ENCODE results near the gene SPATA45.

The SPATA45 gene

DNA sequence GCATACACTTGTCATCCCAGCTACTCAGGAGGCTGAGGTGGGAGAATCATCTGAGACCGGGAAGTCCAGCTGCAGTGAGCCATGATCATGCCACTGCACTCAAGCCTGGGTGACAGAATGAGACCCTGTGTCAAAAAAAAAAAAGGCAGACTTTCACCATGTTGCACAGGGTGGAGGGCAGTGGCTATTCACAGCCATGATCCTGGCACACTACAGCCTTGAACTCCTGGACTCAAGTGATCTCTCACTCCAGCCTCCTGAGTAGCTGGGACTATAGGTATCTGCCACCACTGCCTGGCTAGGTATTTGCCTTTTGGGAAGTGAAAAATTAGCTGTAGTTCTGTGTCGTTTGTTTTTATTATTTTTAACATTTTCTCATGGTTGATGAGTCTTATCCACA is 19.1 kb downstream of the SPATA45 start:
- no peak for DNase-seq (ENCODE audit: low spot score)

DNA sequence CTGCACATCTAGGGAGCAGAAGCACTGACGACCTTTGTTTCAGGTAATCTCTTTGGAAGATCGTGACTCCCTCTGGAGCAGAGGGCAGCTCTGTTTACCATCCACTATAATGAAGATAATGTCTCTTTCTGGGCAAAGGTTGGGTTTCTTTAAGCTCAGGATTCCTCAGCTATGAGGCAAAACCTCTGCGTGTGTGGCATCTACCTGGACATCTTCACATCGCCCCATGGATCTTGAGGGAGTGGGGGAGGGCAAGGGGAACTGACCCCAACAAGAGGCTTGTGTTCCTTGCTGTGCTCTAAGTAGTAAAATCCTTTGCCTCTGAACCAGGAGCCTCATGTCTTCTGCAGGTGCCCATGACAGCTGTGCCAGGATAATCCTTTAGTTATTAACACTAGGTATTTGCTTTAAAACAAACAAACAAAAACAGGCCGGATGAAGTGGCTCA is 19.6 kb downstream of the SPATA45 start:
- no peak for DNase-seq (ENCODE audit: low spot score)

DNA sequence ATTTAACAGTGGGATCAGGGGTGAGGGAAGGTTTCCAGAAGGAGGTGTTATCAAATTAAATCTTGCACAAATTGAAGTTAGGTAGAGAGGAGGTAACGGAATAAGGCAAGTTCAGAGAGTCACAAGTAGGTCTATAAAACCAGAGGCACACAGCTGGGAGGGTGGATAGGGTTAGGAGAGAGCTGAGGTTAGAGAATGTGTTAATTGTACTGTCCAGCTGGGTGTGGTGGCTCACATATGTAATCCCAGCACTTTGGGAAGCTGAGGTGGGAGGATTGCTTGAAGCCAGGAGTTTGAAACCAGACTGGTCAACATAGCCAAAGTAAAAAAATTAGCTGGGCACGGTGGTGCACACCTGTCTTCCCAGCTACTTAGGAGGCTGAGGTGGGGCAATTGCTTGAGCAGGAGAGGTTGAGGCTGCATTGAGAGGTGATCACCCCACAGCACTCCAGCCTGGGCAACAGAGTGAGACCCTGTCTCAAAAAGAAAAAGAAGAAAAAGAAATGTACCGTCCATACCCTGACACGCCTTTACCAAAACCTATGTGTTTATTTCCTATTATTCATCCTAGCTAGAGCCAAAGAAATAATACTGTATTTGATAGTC is 20.2 kb downstream of the SPATA45 start:
- DNase-seq (ENCODE audit: low spot score): no peak

DNA sequence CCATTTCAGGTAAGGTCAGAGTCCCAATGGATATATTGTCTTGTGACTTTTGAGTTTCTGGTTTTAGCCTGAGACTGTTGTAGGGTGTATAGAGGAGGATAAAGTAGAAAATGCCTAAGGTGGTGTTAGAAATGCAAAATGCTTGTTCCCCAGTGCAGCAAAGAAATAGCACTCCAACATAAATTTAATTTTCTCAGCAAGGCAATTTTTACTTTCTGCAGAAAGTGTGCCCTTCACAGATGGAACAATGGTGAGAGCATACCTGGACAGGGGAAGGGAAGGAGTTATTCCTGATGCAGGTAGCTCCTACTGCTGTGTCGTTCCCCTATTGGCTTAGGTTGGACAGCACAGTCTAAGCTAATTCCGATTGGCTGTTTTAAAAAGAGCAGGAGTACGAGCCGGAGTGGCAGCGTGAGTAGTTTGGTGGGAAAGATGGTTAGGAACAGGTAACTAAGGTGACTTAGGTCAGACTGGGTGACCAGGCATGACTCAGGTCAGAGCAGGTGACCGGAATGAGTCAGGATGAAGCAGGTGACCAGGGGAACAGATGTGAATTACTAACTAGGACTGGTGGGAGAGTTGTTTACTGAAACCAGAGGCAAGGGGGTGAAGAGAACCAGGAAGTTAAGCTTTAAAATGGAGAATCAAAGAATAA is 21.5 kb downstream of the SPATA45 start:
- no peak for DNase-seq (ENCODE audit: low spot score)

DNA sequence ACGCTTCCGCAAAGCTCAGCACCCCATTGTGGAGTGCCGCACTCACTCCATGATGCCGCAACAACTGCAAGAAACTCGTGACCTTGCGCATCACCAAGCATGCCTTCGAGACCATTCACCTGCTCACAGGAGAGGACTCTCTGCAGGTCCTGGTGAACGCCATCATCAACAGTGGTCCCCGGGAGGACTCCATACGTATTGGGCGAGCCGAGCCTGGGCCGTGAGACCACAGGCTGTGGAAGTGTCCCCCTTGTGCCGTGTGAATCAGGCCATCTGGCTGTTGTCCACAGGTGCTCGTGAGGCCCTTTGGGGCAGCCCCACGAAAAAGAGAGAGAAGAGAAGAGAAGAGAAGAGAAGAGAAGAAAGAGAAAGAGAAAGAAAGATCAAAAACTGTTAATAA is 23.2 kb downstream of the SPATA45 start:
- DNase-seq (ENCODE audit: low spot score): no peak

DNA sequence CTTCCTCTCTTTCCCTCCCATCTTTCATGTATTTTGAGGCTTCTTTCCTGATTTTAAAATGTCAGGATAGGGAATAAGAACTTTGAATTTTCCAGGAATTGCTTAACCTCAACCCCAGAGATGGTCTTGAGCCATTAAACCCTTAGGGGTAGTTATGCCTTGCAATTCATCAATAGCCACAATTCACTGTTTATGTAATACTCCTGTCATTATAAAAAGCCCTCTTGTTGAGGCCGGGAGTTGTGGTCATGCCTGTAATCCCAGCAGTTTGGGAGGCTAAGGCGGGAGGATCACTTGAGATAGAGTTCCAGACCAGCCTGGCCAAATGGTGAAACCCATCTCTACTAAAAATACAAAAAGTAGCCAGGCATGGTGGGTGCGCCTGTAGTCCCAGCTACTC is 24.5 kb downstream of the SPATA45 start:
- no peak for DNase-seq (ENCODE audit: low spot score)

DNA sequence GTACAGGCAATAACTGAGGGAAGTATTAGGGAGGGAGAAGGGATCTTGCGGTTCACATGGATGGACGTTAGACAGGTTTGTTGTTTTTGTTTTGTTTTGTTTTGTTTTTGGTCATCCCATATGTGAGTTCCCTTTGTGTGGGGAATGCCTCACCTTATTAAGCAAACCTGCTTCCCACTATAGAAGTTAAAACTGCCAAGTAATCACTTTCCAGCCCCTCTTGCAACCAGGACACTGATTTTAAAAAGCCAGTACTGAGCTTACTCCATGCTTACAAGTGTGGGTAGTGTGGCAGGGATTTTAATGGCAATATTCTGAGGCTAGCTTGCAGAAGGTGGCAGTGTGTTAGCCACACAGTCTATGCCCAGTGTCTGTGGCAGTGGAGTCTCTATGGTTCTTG is 26.5 kb downstream of the SPATA45 start:
- no peak for DNase-seq (ENCODE audit: low spot score)

DNA sequence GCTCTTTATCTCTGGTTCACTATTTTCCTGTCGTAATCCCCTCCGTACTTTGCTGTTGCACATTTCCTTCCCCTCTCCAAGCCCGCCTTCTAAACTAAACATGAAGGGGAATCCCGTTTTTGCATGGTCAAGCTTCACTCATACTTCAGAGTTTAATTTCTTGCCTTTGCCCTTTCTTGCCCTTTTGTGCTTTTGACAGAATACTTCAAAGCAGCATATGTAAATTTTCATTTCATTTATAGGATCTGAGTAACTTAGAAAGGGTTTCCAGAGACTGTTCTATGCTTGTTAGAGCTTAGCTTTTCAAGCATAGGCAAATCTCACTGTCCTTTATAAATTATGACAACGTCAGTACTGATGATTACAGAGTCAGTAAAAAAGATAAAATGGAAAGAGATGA is 27.7 kb downstream of the SPATA45 start:
- DNase-seq (ENCODE audit: low spot score): no peak

DNA sequence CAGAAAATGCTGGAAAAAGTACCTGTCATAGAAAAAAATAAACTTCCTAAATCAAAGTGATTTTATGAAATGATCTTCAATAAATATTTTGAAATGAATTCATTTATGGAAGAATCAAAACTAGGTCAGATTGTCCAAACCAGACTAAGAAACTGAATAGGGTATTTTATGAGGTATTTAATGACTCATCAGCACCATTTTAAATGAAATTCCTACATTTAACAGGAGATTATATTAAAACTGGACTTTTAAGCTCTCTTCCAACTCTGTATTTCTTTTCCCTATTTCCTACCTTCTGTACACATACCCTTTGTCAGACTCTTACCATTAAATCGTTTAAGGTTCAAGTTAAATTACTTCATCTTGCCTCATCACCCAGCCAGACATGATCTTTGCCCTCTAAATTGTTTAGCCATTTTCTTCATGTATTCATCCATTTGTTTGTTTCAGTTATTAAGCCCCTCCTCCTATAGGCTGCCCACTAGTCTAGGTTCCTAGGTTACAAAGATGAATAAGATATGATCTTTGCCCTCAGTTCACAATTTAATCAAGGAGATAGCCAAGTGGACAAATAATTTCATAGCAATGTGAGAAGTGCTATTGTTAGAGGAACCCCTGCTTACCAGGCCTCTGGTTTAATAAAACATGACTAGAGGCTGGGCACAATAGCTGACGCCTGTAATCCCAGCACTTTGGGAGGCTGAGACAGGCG is 30.7 kb downstream of the SPATA45 start:
- DNase-seq (ENCODE audit: low spot score): no peak

DNA sequence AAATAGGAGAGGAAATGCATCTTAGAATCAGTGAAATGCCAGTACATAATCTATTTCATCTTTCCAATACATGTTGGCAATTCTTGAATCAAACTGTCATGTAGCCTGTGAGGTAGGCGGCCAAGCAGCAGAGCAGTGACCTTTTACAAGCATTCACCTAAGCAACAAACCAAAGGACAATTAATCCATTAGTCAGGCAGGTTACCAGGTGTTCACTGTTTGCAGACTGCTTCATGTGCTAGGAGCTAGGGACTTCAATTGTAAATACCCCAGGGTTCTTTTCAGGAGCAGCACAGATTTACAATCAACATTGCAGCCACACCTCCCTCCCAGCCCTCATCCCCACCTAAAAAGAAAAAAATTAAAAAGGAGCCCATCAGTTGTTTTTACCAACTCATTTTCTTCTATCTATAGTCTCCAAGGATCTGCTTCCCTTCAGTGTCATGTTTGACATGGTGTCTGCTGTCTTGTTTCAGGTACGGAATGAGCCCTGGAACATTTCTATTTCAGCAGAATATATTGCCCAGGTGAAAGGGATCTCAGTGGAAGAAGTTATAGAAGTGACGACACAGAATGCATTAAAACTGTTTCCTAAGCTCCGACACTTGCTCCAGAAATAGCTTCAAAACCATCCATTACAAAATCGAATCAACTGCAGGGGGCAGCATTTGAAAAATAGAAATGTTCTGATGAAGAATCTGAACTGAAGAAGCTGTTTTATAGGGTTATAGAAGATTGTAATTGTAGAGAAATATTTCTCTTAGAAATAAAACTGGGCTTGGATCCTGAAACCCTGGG is 32.7 kb downstream of the SPATA45 start:
- DNase-seq (ENCODE audit: low spot score): no peak

DNA sequence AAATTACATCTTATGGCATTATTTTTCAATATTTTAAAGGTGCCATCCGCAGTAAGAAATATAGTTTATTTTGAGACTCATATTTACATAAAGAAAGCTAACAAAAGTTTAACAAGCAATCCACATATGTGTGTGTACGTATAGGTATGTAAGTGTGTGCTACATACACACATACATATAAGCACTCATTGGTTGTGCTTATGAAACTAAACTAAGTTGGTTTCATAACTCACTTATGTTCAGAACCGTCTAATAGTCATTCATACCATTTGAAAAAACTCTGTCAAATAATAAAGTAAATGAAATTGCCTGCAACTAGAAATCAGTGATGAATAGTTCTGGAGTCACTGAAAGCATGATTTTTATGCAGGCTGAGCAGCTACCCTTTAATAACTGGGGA is 41.7 kb downstream of the SPATA45 start:
- DNase-seq (ENCODE audit: low spot score): no peak

DNA sequence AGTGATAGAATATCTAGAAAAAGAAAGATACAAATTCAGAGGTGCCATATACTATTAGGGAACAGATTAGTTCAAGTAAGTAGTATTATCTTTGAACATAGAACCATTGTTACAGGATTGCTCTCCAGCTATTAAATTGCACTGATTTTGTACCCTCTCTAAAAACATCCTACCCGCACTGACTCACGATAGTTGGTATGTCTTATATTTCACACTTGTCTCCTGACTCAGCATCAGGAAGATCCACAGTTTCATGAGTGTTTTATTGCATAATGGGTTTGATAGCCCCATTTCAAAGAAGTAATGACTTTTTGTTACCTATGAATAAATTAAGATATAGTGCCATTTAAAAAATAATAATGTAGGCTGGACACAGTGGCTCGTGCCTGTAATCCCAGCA is 49.8 kb downstream of the SPATA45 start:
- no peak for DNase-seq (ENCODE audit: low spot score)

DNA sequence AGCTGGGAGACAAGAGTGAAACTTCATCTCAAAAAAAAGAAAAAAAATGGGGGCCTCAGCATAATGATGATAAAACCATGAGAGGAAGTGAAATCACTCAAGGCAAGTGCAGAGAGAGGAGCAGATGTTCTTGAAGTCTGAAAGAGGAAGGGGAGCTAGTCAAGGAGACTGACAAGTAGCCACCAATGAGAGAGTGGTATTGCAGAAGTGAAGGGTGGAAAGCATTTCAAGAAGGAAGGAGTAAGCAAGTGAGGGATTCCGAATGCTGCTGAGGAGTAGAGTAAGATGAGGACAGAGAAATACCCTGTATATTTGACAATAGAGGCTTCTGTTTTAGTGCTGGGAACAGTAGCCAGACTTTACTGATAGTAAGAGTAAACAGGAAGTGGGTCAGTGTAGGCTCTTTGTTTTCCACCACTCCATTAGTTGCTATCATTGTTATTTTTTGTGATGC is 52.9 kb downstream of the SPATA45 start:
- no peak for DNase-seq (ENCODE audit: low spot score)

DNA sequence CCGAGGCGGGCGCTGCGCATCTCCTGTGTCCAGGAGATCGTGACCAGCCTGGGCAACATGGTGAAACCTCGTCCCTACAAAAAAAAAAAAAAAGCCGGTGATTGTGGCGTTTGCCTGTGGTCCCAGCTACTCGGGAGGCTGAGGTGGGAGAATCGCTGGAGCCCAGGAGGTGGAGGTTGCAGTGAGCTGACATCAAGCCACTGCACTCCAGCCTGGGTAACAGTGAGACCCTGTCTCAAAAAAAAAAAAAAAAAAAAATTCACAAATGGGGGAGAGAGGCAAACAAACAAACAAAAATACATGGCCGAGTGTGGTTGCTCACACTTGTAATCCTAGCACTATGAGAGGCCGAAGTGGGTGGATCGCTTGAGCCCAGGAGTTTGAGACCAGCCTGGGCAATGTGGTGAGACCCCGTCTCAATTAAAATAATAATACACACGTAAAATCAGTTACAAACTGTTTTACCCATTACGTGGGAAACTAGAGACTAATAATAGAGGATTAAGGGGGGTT is 55.0 kb downstream of the SPATA45 start:
- no peak for DNase-seq (ENCODE audit: low spot score)

DNA sequence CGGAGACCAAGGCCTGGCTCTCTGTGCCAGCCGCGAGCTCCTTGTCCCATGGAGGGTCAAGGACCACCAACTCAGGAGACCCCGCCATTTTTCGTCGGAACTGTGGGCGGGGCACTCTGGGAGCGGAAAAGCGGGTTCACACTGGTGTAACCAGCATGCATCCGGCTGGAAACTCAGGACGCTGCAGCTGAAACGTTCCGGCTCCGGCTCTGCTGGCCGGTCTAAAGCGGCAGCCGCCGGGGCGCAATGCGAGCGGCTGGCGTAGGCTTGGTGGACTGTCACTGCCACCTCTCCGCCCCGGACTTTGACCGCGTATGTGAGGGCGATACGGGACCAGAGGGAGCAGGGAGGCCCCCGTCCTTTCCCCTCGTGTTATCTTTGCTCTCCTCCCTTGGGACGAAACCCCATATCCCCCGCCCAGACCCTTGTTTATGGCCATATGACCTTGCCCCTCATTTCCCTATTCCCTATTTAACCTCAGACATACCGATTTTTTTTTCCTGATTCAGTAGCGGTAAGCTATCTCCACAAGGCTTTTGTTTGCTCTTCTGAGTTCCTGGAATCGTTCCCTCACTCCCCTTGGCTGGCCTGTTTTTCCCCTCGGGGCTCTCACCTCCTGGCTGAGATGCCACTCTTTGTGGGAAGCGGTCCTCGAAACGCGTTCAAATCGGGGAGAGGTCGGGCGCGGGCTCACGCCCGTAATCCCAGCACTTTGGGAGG is 55.6 kb downstream of the SPATA45 start, which contains the start of the genes NSL1 and TATDN3:
Gene NSL1, minus strand, starts transcription at position 102 of the 720 bp plus-strand sequence. Its CDS starts 14 bp downstream, at position 88.
Gene TATDN3, plus strand, starts transcription at position 219 of the 720 bp plus-strand sequence. Its CDS starts 28 bp downstream, at position 247.
- peak; percentile 95 for DNase-seq (ENCODE audit: low spot score)

DNA sequence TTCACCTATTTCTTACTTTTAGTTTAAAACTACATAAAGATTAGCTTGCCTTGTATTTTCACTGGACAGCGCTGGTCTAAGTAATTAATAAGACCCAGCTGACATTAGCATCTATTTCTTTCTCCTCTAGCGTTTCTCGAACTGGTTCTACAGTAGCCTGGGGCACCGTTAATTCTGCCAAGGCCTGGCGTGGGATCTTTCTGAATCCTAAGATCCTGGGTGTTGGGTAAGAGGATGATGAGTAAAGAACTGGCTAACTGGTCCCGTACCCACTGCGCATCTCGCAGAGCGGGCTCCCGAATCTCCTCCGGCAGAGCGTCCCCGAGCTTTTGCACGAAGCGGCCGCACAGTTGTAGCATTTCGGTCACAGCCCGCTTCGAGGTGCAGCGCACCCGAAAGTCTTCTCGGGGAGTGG is 56.2 kb downstream of the SPATA45 start:
- no peak for DNase-seq (ENCODE audit: low spot score)

DNA sequence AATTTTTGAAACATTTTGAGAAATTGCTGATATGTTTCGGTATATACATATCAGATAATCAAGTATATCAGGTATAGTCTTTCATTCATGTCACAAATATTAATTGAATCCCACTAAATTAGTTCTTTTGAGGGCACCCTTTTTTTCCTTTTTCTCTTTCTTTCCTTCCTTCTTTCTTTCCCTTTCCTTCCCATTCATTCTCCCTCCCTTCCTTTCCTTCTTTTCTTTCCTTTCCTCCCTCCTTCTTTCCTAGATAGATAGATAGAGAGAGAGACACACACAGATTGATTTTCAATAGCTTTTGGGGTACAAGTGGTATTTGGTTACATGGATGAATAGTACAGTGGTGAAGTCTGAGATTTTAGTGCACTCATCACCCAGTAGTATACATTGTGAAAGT is 61.6 kb downstream of the SPATA45 start:
- DNase-seq (ENCODE audit: low spot score): no peak

DNA sequence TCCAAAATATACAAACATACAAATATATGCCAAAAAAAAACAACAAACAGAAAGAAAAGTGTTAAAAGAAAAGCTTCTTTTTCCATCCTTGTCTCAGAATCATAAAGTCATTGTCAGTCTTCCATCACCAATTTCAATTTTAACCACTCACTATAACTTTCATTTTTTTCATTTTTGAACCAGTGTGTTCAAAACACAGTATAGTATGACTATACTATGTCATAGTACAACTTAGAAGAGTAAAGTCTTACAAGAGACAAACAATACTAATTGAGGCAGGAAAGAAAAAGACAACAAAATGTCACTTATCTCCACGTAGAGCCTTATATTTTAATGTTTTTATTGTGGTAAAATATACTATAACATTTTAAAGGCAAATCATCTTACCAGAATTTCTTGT is 63.5 kb downstream of the SPATA45 start:
- no peak for DNase-seq (ENCODE audit: low spot score)

DNA sequence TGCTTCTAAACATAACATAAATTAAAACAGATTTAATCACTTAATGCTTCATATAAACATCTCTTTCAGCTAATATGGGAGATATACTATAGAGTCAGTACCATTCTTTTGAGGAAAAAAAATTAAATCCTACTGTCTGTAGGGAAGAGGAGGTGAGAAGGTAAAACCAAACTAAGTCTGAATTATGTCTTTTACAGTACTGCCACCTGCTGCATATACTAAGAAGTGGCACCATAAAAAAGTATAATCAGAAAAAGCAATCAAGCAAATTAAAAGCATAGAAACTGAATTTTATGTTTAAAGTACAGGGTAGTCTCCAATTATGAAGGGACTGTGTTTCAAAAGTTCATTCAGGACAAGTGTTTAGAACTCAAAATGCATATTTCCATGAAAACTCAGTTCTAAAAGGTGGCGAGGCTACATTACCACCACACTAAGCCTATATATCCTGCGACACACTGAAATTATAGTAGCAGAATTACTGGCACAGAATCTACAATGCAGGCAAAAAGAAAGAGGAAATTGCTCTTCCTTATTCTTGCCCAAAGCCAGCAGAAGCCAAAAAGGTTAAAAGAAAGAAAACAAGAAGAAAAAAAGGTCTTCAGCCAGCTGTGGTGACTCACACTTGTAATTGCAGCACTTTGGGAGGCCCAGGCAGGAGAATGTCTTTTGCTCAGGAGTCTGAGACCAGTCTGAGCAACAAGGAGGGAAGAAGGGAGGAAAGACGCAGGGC is 64.9 kb downstream of the SPATA45 start:
- DNase-seq (ENCODE audit: low spot score): peak; percentile 31

DNA sequence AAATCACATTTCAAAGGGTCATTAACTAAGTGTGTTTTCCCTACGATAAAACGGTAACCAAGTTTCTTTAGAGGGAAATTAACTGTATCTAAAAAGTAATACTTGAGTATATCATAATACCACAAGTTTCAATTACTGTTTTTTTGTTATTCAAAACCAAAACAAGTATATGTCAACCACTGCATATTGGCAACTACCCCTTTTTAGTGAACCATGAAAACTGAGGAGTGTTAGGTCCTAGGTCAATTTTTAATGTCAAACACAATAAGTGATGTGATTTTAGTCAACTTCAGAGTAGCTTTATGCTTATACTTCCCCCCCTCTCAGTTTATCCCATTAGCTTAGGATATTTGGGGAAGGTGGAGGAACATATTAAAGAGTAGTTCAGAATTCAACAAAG is 66.2 kb downstream of the SPATA45 start:
- DNase-seq (ENCODE audit: low spot score): no peak

DNA sequence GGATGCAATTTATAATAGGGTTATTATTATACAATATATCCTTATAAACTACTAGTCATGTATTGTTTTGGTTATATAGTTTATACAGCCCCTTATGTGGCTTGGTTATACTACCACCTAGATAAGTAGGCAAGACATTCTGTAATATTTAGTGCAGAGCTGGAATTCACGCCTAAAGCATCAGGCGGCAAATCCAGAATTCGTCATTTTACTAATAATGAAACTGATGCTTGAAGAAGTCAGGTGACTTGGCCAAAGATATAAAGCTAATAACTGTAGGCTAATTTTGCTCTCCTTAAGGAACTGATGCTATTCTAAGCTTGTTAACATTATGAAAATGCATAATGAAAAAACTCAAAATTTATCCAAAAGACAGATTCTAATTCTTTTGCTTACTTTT is 66.7 kb downstream of the SPATA45 start:
- DNase-seq (ENCODE audit: low spot score): no peak

Measured in activated CD4-positive, alpha-beta T cell treated with anti-CD3 and anti-CD28 coated beads, Interleukin-2, Interleukin-4, amounts not matched to agents 100 ng/mL and 50 ng/mL, durations not matched to agents 16 hours and 8 hours (primary cell).